ENCODE data around the gene VAC14.

The VAC14 gene

GRCh38 chr16:70779361-70779760 is 21.6 kb downstream of the VAC14 start:
- no peak for DNase-seq (ENCODE audit: low read depth in 1 of 2, low spot score in 1 of 2)
- TF ChIP-seq CTCF (IDR thresholded peaks at IDR 0.05; ENCODE audit: insufficient read depth, low read length) (no peak), POLR2AphosphoS5 (IDR thresholded peaks at IDR 0.05; ENCODE audit: low read depth) (no peak), SPI1 (IDR thresholded peaks at IDR 0.05; ENCODE audit: borderline replicate concordance, low read depth) (no peak), REST (IDR thresholded peaks at IDR 0.05; ENCODE audit: insufficient replicate concordance, low read depth) (no peak), GABPA (IDR thresholded peaks at IDR 0.05; ENCODE audit: low read depth) (no peak)
- Histone ChIP-seq H3K4me3 (replicated peaks; ENCODE audit: insufficient read depth, low read length) (no peak overlapping the region), H3K27ac (replicated peaks) (no peak overlapping the region), H3K27me3 (ENCODE audit: insufficient read depth, poor library complexity, severe bottlenecking) (no peaks in the 10 kb centered on the region)

DNA sequence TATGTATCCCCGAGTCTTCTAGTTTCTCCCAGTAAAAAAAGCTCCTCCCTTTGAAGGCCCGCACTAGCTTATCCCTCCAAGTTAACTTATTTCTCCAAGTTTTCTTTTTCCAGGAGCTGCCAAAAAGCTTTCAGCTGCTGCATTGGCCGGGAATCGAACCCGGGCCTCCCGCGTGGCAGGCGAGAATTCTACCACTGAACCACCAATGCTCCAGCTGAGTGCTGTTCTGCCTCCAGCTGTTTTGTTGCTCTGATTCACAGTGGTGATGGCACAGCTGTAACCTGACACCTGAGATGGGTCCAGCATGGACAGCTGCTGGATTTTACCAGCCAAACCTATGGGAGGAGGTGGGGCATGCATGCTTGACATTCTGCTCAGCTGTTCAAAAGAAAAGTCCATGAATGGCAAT is 22.1 kb downstream of the VAC14 start:
- TF ChIP-seq REST (IDR thresholded peaks at IDR 0.05; ENCODE audit: insufficient replicate concordance, low read depth) (no peak), GABPA (IDR thresholded peaks at IDR 0.05; ENCODE audit: low read depth) (no peak), SPI1 (IDR thresholded peaks at IDR 0.05; ENCODE audit: borderline replicate concordance, low read depth) (no peak), CTCF (IDR thresholded peaks at IDR 0.05; ENCODE audit: insufficient read depth, low read length) (no peak), POLR2AphosphoS5 (IDR thresholded peaks at IDR 0.05; ENCODE audit: low read depth) (no peak)
- Histone ChIP-seq H3K27me3 (ENCODE audit: insufficient read depth, poor library complexity, severe bottlenecking) (no peaks in the 10 kb centered on the region), H3K4me3 (replicated peaks; ENCODE audit: insufficient read depth, low read length) (no peak overlapping the region), H3K27ac (replicated peaks) (no peak overlapping the region)
- DNase-seq (ENCODE audit: low read depth in 1 of 2, low spot score in 1 of 2): no peak

DNA sequence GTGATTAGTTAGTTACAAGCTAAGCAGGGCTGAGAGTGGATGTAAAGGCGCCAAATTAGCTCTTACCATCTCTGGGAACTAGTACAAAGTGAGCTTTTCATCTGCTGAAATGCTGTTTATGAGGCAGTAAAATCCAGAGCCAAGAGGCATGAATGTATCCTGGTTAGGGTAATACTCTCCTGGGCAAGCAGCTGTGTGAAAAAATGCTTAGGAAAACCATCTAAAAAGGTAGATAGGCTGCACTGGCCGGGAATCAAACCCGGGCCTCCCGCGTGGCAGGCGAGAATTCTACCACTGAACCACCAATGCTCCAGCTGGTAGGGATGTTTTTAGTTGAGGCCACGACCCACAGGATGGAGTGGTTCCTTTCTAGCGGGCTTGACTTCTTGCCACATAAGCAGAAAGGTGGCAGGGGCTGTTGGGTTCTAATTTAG is 23.0 kb downstream of the VAC14 start:
- no peaks in the 10 kb centered on the region for H3K27me3 ChIP-seq (ENCODE audit: insufficient read depth, poor library complexity, severe bottlenecking)
- no peak overlapping the region for H3K27ac ChIP-seq (replicated peaks)
- H3K4me3 ChIP-seq (replicated peaks; ENCODE audit: insufficient read depth, low read length): no peak overlapping the region
- DNase-seq (ENCODE audit: low read depth in 1 of 2, low spot score in 1 of 2): no peak
- TF ChIP-seq GABPA (IDR thresholded peaks at IDR 0.05; ENCODE audit: low read depth) (no peak), REST (IDR thresholded peaks at IDR 0.05; ENCODE audit: insufficient replicate concordance, low read depth) (no peak), SPI1 (IDR thresholded peaks at IDR 0.05; ENCODE audit: borderline replicate concordance, low read depth) (no peak), POLR2AphosphoS5 (IDR thresholded peaks at IDR 0.05; ENCODE audit: low read depth) (no peak), CTCF (IDR thresholded peaks at IDR 0.05; ENCODE audit: insufficient read depth, low read length) (no peak)
